HepG2 (cell line): ENCODE results near the gene TIMM13. TPM values are rescaled to one million over a fixed set of nuclear protein-coding genes. Genes with fewer than 3 reads are reported as not detected.

Experiments used
- CENPX ChIP-seq: sonication (generic); formaldehyde crosslinking; IDR thresholded peaks from 2 replicates; pipeline ENCODE4 v1.9.0; 2021; ENCODE audit warnings: mild to moderate bottlenecking, missing genetic modification reagents, moderate library complexity
- CSRNP2 ChIP-seq: sonication (generic); formaldehyde crosslinking; conservative IDR thresholded peaks from 2 replicates; pipeline ENCODE4 v1.8.0; 2022; ENCODE audit warnings: low read depth, missing genetic modification reagents
- DBP ChIP-seq: sonication (generic); formaldehyde crosslinking; IDR thresholded peaks from 2 replicates; pipeline ENCODE4 v1.4.0; 2020; ENCODE audit warnings: missing genetic modification reagents; ENCODE audit errors: not compliant biosample characterization
- DPF2 ChIP-seq: sonication (generic); formaldehyde crosslinking; IDR thresholded peaks from 2 replicates; pipeline ENCODE4 v1.4.0; 2020; ENCODE audit warnings: mild to moderate bottlenecking, low read depth, missing genetic modification reagents, borderline replicate concordance
- DR1 ChIP-seq: sonication (generic); formaldehyde crosslinking; IDR thresholded peaks from 2 replicates; pipeline ENCODE4 v1.8.0; 2021; ENCODE audit warnings: mild to moderate bottlenecking, missing genetic modification reagents, inconsistent platforms
- EED ChIP-seq: sonication (generic); formaldehyde crosslinking; IDR thresholded peaks from 2 replicates; pipeline ENCODE4 v1.5.0; 2020; ENCODE audit warnings: mild to moderate bottlenecking, missing genetic modification reagents
- HHEX ChIP-seq: IDR thresholded peaks from 2 replicates; pipeline ENCODE4 v1.6.1; 2016; ENCODE audit warnings: control low read depth
- KDM1A ChIP-seq: IDR thresholded peaks from 2 replicates; pipeline ENCODE4 v1.6.1; 2016; ENCODE audit warnings: missing compliant biosample characterization
- MEIS2 ChIP-seq: sonication (generic); formaldehyde crosslinking; IDR thresholded peaks from 2 replicates; pipeline ENCODE4 v1.9.0; 2021; ENCODE audit warnings: mild to moderate bottlenecking, missing genetic modification reagents
- NCOA2 ChIP-seq: sonication (generic); formaldehyde crosslinking; IDR thresholded peaks from 2 replicates; pipeline ENCODE4 v1.8.0; 2022; ENCODE audit warnings: inconsistent platforms
- PHF8 ChIP-seq: sonication (generic); formaldehyde crosslinking; IDR thresholded peaks from 2 replicates; pipeline ENCODE4 v1.5.0; 2020; ENCODE audit warnings: missing genetic modification reagents
- POLR2A ChIP-seq, 2 experiments: IDR thresholded peaks; 2 replicates each; pipeline ENCODE4 v1.6.1; 2011; ENCODE audit warnings: low read depth in 2 of 2, low read length in 2 of 2, mild to moderate bottlenecking in 1 of 2, moderate library complexity in 1 of 2; ENCODE audit not compliant: insufficient read depth in 1 of 2
- POLR2AphosphoS2 ChIP-seq: IDR thresholded peaks from 2 replicates; pipeline ENCODE4 v1.6.1; 2011; ENCODE audit warnings: low read depth, low read length, improper control_type of control experiment
- SNRNP70 ChIP-seq: fragments of 200-400 bp; formaldehyde crosslinking; IDR thresholded peaks from 2 replicates; pipeline ENCODE4 v1.6.1; 2017; ENCODE audit warnings: mild to moderate bottlenecking, low read depth, low read length, moderate library complexity
- WIZ ChIP-seq: sonication (generic); formaldehyde crosslinking; IDR thresholded peaks from 2 replicates; pipeline ENCODE4 v1.5.1; 2020; ENCODE audit warnings: mild to moderate bottlenecking, missing genetic modification reagents
- ZKSCAN5 ChIP-seq: sonication (generic); formaldehyde crosslinking; IDR thresholded peaks from 2 replicates; pipeline ENCODE4 v1.5.1; 2020; ENCODE audit warnings: mild to moderate bottlenecking, missing genetic modification reagents
- ZNF33A ChIP-seq: sonication (generic); formaldehyde crosslinking; IDR thresholded peaks from 2 replicates; pipeline ENCODE4 v1.5.1; 2020; ENCODE audit warnings: missing genetic modification reagents, mild to moderate bottlenecking, moderate library complexity, borderline replicate concordance
- ZNF547 ChIP-seq: sonication (generic); formaldehyde crosslinking; IDR thresholded peaks from 2 replicates; pipeline ENCODE4 v1.5.1; 2020; ENCODE audit warnings: mild to moderate bottlenecking, missing genetic modification reagents
- ZNF605 ChIP-seq: sonication (generic); formaldehyde crosslinking; IDR thresholded peaks from 2 replicates; pipeline ENCODE4 v1.8.0; 2022; ENCODE audit warnings: mild to moderate bottlenecking, missing genetic modification reagents
- ZNF724P ChIP-seq: sonication (generic); formaldehyde crosslinking; IDR thresholded peaks from 2 replicates; pipeline ENCODE4 v1.8.0; 2022; ENCODE audit warnings: missing genetic modification reagents, borderline replicate concordance
- ZNF773 ChIP-seq: sonication (generic); formaldehyde crosslinking; IDR thresholded peaks from 2 replicates; pipeline ENCODE4 v1.4.0; 2020; ENCODE audit warnings: missing genetic modification reagents, borderline replicate concordance
- polyA plus RNA-seq, 8 experiments: library from polyadenylated mRNA; depleted of rRNA in 3 of 8; stranded (reverse) in 7 of 8; unstranded in 1 of 8; fragments of >200 nt; fragmentation: Illumina TruSeq in 4 of 8; extraction: Trizol in 4 of 8; gene quantifications; 2 replicates each; pipeline versions ENCODE4 v1.2.1 to v1.2.3, GENCODE V29; 2011 to 2016; ENCODE audit warnings: low read depth in 4 of 8, missing spikeins in 1 of 8, mixed read lengths in 1 of 8; ENCODE audit not compliant: insufficient read depth in 1 of 8
- total RNA-seq, 5 experiments: library from RNA; depleted of rRNA; stranded (reverse); fragments of >200 nt; fragmentation: Illumina TruSeq; extraction: Trizol; gene quantifications; 2 replicates each; pipeline ENCODE4 v1.2.3, GENCODE V29; 2016; ENCODE audit warnings: low read depth in 1 of 5
- TF ChIP-seq, protein P1 (sequence below): sonication (generic); formaldehyde crosslinking; IDR thresholded peaks from 2 replicates; pipeline ENCODE4 v1.5.0; 2020; ENCODE audit warnings: mild to moderate bottlenecking, low read depth, missing genetic modification reagents, borderline replicate concordance
- TF ChIP-seq, protein P2 (sequence below): sonication (generic); formaldehyde crosslinking; IDR thresholded peaks from 2 replicates; pipeline ENCODE4 v1.5.1; 2020; ENCODE audit warnings: mild to moderate bottlenecking, missing genetic modification reagents, moderate library complexity
- TF ChIP-seq, protein P3 (sequence below): sonication (generic); formaldehyde crosslinking; IDR thresholded peaks from 2 replicates; pipeline ENCODE4 v1.5.0; 2020; ENCODE audit warnings: missing genetic modification reagents
- TF ChIP-seq, protein P4 (sequence below): sonication (generic); formaldehyde crosslinking; IDR thresholded peaks from 2 replicates; pipeline ENCODE4 v1.4.0; 2020; ENCODE audit warnings: missing genetic modification reagents

The TIMM13 gene
- total and polyA plus RNA-seq, 2 of the 13 experiments (the other 11 are each of a cell fraction or from before 2014, with no cell fraction given), result 48.4 to 108 TPM

- TF ChIP-seq, protein P1, sequence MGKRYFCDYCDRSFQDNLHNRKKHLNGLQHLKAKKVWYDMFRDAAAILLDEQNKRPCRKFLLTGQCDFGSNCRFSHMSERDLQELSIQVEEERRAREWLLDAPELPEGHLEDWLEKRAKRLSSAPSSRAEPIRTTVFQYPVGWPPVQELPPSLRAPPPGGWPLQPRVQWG (CRISPR knock-in tag), result no peak; the same call in 1 of the 2 replicates
- TF ChIP-seq, protein P2, sequence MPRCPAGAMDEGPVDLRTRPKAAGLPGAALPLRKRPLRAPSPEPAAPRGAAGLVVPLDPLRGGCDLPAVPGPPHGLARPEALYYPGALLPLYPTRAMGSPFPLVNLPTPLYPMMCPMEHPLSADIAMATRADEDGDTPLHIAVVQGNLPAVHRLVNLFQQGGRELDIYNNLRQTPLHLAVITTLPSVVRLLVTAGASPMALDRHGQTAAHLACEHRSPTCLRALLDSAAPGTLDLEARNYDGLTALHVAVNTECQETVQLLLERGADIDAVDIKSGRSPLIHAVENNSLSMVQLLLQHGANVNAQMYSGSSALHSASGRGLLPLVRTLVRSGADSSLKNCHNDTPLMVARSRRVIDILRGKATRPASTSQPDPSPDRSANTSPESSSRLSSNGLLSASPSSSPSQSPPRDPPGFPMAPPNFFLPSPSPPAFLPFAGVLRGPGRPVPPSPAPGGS (CRISPR knock-in tag), result peak; percentile 73
- TF ChIP-seq ZNF33A (CRISPR knock-in tag) (no peak), ZNF724P (CRISPR knock-in tag) (peak; percentile 27; the same call in 1 of the 2 replicates), DR1 (CRISPR knock-in tag) (peak; percentile 75), MEIS2 (CRISPR knock-in tag) (peak; percentile 51; the same call in 1 of the 2 replicates), DPF2 (CRISPR knock-in tag) (no peak), POLR2A (IDR thresholded peaks at IDR 0.05; ENCODE audit: insufficient read depth in 1 of 2, low read depth in 2 of 2, low read length in 2 of 2) (peak; percentile 76 to 78; a peak in 3 of 4 replicates), DBP (no peak), ZKSCAN5 (no peak), PHF8 (peak; percentile 94), SNRNP70 (no peak), NCOA2 (CRISPR knock-in tag) (peak; percentile 64), CSRNP2 (CRISPR knock-in tag) (no peak), EED (CRISPR knock-in tag) (peak; percentile 55; the same call in 1 of the 2 replicates), HHEX (CRISPR knock-in tag) (no peak), KDM1A (CRISPR knock-in tag) (no peak), ZNF773 (peak; percentile 32; the same call in 1 of the 2 replicates), ZNF605 (CRISPR knock-in tag) (peak; percentile 88), POLR2AphosphoS2 (peak; percentile 80; the same call in 1 of the 2 replicates), CENPX (no peak), WIZ (CRISPR knock-in tag) (no peak), ZNF547 (CRISPR knock-in tag) (no peak)
- TF ChIP-seq, protein P3, sequence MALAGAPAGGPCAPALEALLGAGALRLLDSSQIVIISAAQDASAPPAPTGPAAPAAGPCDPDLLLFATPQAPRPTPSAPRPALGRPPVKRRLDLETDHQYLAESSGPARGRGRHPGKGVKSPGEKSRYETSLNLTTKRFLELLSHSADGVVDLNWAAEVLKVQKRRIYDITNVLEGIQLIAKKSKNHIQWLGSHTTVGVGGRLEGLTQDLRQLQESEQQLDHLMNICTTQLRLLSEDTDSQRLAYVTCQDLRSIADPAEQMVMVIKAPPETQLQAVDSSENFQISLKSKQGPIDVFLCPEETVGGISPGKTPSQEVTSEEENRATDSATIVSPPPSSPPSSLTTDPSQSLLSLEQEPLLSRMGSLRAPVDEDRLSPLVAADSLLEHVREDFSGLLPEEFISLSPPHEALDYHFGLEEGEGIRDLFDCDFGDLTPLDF, result peak; percentile 84
- TF ChIP-seq, protein P4, sequence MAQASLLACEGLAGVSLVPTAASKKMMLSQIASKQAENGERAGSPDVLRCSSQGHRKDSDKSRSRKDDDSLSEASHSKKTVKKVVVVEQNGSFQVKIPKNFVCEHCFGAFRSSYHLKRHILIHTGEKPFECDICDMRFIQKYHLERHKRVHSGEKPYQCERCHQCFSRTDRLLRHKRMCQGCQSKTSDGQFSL (CRISPR knock-in tag), result 0 out of 2 replicates have a peak, but pooled peaks have one; percentile 14
These were observed at the start of gene TIMM13 (continued) for GRCh38 chr19:2427429-2428320.
